SU-DHL-6 (cell line): Measurements from ENCODE around the gene NKAPD1.

Source experiments
- CTCF ChIP-seq: fragments of 200-600 bp; sonication (generic); IDR thresholded peaks from one replicate; pipeline ENCODE4 v1.5.1; 2017; ENCODE audit warnings: antibody characterized with exemption, mild to moderate bottlenecking, low read length, moderate library complexity; ENCODE audit not compliant: insufficient read depth, poor library complexity, severe bottlenecking
- EZH2phosphoT487 ChIP-seq: fragments of 200-600 bp; sonication (generic), shearing (Covaris generic); conservative IDR thresholded peaks from 2 replicates; pipeline ENCODE4 v1.6.1; 2018; ENCODE audit warnings: mild to moderate bottlenecking, antibody characterized with exemption, low read length, moderate library complexity, mixed read lengths

GRCh38 chr11:112129656-112130055 is 55.6 kb downstream of the NKAPD1 start:
- no peak for TF ChIP-seq CTCF
- no peak for TF ChIP-seq EZH2phosphoT487
